T47D (cell line): ENCODE data around the gene MMAB.

ENCODE experiments used
- DNase-seq, 2 experiments: peaks; one replicate each; pipeline versions ENCODE4 v3.0.0 to v3.0.0-alpha.2; 2011 to 2012; ENCODE audit warnings: low read depth in 1 of 2, low spot score in 1 of 2
- JUND ChIP-seq: IDR thresholded peaks from 2 replicates; pipeline ENCODE4 v1.6.1; 2012; ENCODE audit warnings: low read depth
- in situ Hi-C: cut with HindIII; loops from 2 replicates; pipeline ENCODE4 v1.10.0; 2016; ENCODE audit warnings: low sequenced_read_pairs, low pct_unique_long_range_greater_than_20kb

The MMAB gene

GRCh38 chr12:109573914-109574244 lies 575 bp upstream of the MMAB start:
- in situ Hi-C loops = no loop called here
- no peak for TF ChIP-seq JUND
- no peak for DNase-seq

GRCh38 chr12:109572506-109572845 lies 828 bp downstream of the MMAB start:
- TF ChIP-seq JUND = no peak
- in situ Hi-C loops = no loop called here
- no peak for DNase-seq

GRCh38 chr12:109571773-109572505 lies 1.4 kb downstream of the MMAB start:
- TF ChIP-seq JUND = no peak
- no peak for DNase-seq
- in situ Hi-C loops = no loop called here

GRCh38 chr12:109568486-109568885 lies 4.8 kb downstream of the MMAB start:
- DNase-seq = no peak
- in situ Hi-C loops = no loop called here
- no peak for TF ChIP-seq JUND

DNA sequence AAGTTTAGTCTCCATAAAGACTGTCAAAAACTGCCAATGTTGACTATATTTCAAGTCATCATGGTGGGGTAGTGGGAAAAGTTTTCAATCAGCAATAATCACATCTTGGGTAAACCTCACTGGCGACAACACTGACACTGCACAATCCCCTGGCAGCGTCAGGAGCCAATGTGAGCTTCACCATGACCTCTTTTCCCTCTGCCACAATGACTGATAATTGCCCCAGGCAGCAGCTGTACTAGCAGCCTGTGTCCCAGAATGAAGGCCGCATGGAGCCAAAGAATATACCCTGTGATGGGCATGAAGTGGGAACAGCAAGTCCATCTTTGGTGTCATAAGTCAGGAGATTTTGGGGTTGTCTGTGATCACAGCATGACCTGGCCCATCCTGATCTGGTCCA lies 5.3 kb downstream of the MMAB start:
- DNase-seq = no peak
- in situ Hi-C loops = no loop called here
- TF ChIP-seq JUND = no peak

DNA sequence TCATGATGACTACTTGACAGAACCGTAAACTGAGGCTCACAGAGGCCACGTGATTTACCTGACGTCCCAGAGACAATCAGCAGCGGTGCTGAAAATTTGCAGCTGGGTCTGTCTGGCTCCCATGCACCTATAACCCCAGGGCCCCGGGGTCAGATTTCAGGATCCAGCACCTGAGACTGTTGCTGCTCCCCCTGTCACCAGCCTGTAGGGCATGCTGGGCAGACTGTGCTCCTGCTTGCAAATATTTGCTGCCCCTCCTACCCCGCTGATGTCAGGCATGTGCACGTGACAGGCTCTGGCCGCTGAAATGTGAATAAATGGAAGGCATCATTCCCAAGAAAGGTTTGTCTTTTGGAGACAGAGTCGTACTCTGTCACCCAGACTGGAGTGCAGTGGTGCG lies 6.0 kb downstream of the MMAB start:
- in situ Hi-C loops = no loop called here
- no peak for DNase-seq
- TF ChIP-seq JUND = no peak

GRCh38 chr12:109566424-109566823 lies 6.9 kb downstream of the MMAB start:
- in situ Hi-C loops = no loop called here
- TF ChIP-seq JUND = no peak
- no peak for DNase-seq

DNA sequence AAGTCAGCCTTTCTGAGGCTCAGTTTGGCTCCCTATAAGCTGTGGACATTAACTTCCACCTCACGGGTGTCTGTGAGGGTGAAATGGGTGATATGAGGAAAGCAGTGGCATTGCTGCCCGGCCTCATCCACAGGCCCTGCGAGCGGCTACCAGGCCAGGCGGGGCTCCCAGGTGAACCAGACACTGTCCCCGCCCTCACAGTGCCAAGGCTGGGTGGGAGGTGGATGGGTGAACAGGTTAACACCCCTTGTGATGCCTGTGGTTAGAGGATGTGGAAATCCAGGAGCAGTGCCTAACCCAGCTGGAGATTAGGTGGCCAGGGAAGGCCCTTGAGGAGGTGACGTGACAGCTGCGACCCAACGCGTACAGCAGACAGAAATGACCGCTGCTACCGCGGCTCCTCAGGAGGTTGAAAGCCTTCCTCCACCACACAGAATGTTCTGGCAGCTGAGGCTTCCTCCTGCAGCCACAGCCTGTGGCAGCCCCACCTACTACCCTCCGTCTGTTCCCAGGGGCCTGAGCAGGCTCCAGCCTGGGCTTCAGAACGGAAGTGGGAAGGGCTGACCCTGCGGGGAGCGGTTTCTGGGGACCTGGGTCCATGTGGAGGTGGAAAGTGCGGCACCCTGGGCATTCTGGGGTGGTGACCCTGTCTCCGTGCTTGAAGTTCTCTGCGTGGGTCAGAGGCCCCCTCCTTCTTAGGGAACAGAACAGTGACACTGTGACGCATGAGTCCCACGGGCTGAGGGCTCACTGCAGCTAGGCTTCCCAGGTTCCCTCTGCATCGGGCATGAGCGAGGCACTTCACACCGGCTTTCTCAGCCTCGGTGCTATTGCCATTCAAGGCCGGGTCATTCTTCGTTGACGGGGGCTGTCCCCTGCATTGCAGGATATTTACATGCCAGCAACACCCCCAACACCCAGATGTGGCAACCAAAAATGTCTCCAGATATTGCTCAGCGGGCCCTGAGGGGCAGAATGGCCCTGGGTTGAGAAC lies 9.7 kb downstream of the MMAB start:
- no peak for DNase-seq
- in situ Hi-C loops = no loop called here
- no peak for TF ChIP-seq JUND

DNA sequence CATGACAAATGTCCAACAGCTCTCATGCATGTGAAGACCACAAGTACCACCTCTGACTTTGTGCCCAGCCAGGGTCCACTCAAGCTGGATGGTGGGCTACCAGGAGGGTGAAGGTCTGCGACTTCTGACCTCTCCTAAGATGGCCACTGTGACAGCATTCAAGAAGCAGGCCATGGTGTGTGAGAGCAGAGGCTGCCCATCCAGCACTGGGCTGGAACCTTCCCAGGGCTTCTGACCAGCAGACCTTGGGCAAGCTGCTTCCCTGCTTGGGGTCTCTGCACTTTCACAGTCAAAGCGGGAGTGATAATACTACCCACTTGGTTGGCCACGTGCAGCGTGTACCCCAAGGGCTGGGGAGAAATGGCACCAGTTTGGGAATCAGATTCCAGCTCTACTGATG lies 10.4 kb downstream of the MMAB start:
- no peak for DNase-seq
- no peak for TF ChIP-seq JUND
- in situ Hi-C loops = no loop called here

GRCh38 chr12:109561711-109562030 lies 11.6 kb downstream of the MMAB start:
- no peak for TF ChIP-seq JUND
- in situ Hi-C loops = no loop called here
- no peak for DNase-seq

DNA sequence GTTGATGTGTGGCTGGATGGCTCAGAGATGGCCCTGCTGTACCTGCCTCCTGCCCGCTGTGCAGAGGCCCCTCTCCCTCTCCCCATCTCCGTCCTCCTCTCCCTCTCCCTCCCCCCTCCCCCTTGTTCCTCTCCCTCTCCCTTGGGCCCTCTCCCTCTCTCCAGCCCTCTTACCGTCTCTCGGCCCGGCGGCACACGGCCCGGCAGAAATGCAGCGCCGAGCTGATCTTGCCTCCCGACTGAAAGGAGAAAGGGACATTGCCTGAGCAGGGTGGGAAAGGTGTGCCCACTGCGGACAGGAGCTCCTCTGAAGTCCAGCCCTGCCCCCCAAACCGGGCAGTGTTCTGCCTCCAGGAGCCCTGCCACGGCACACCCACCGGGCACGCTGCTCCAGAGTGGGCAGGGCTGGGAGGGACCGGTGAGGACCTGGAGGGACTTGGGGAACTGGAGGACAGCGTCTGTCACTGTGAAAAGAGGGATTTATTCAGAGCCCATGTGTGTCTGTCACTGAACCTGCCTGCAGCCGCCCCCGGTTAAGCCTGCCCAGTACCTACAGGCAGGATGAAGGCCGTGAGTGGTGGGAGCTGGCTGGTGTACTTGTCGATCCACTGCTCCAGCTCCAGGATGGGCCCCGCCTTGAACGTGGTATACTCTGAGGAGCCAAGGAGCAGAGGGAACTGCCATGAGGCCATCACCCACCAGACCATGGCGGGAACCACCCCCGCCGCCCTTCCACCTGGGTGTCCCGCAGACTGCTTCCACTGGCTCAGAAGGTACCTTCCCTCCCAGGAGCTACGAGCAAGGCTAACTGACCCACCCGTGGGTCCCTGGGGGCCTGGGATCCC lies 12.2 kb downstream of the MMAB start:
- no peak for TF ChIP-seq JUND
- no peak for DNase-seq
- in situ Hi-C loops = no loop called here

DNA sequence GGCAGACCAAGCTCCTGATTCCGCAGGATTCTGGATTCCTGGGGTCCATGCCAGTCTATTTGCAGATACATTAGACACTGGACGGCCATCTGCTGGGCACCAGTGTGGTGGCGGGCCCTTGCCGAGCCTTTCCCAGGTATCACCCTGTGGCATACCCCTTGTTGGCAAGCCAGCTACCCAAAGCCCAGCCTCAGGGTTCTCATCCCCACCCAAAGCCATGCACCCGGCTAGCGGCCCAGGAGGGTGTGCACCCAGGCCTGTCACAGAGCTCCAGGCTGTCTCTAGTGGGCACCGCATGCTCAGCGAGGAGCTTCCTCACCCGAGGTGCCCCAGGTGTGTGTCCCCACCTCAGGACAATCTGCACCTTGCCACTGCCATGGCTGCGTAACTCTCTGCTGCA lies 13.7 kb downstream of the MMAB start:
- in situ Hi-C loops = no loop called here
- no peak for DNase-seq
- TF ChIP-seq JUND = no peak

- no peak for DNase-seq
- in situ Hi-C loops = no loop called here
- no peak for TF ChIP-seq JUND
These were observed 14.2 kb downstream of the MMAB start for GRCh38 chr12:109559200-109559505.
